Gastroesophageal sphincter (tissue), 3 donors: ENCODE measurements around the gene ARTN.

Experiments
- EP300 ChIP-seq: sonication (generic); formaldehyde crosslinking; IDR thresholded peaks from one replicate; pipeline ENCODE4 v1.6.1; 2017; ENCODE audit warnings: antibody characterized with exemption, mild to moderate bottlenecking
- POLR2A ChIP-seq, 2 donors: fragments of 450-650 bp; IDR thresholded peaks; one replicate each; pipeline ENCODE4 v1.6.1; 2017; ENCODE audit warnings: antibody characterized with exemption in 2 of 2, mild to moderate bottlenecking in 2 of 2, moderate library complexity in 1 of 2
- POLR2AphosphoS5 ChIP-seq: sonication (generic); formaldehyde crosslinking; IDR thresholded peaks from one replicate; pipeline ENCODE4 v1.6.1; 2017; ENCODE audit warnings: antibody characterized with exemption
- TF ChIP-seq, protein P1 (sequence below), 4 experiments: fragments of 200-600 bp in 2 of 4; fragments of 450-650 bp in 2 of 4; sonication (generic) in 1 of 4; IDR thresholded peaks; one replicate each; pipeline ENCODE4 v1.5.1; 2017 to 2019; ENCODE audit warnings: antibody characterized with exemption in 4 of 4, mild to moderate bottlenecking in 2 of 4, moderate library complexity in 2 of 4

GRCh38 chr1:43960798-43961197 lies 27.2 kb downstream of the ARTN start:
- TF ChIP-seq, protein P1, sequence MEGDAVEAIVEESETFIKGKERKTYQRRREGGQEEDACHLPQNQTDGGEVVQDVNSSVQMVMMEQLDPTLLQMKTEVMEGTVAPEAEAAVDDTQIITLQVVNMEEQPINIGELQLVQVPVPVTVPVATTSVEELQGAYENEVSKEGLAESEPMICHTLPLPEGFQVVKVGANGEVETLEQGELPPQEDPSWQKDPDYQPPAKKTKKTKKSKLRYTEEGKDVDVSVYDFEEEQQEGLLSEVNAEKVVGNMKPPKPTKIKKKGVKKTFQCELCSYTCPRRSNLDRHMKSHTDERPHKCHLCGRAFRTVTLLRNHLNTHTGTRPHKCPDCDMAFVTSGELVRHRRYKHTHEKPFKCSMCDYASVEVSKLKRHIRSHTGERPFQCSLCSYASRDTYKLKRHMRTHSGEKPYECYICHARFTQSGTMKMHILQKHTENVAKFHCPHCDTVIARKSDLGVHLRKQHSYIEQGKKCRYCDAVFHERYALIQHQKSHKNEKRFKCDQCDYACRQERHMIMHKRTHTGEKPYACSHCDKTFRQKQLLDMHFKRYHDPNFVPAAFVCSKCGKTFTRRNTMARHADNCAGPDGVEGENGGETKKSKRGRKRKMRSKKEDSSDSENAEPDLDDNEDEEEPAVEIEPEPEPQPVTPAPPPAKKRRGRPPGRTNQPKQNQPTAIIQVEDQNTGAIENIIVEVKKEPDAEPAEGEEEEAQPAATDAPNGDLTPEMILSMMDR (IDR thresholded peaks at IDR 0.05), result no peak
- no peak for TF ChIP-seq POLR2AphosphoS5
- no peak for TF ChIP-seq EP300
- TF ChIP-seq POLR2A (IDR thresholded peaks at IDR 0.05), result no peak
